ENCODE measurements around the gene SNAPC5.

DNA sequence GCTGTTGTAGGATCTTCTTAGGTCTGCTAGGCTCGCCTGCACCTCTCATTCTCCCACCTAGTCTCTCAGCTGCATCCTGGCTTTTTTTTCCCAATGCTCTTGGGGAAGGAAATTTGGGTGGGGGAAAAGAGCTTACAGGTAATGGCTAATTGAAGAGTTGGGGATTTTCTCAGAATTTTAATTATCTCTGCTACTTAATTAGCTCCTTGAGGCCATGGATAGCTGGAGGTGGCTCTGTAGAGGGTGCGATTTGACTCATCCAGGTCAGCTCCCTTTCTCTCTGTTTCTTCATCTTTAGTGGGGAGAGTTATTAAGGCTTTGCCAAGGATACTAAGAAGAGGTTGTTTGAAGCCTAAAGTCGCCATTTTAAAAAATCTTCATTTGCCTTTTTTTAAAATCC is 22.6 kb downstream of the SNAPC5 start:
- TF ChIP-seq ZNF510 (CRISPR knock-in tag; IDR thresholded peaks at IDR 0.05; ENCODE audit: low read depth) (no peak), ZNF234 (CRISPR knock-in tag; conservative IDR thresholded peaks at IDR 0.05) (no peak), MAFK (conservative IDR thresholded peaks at IDR 0.05 in 1 of 2, IDR thresholded peaks at IDR 0.05 in 1 of 2; ENCODE audit: low read length in 2 of 2) (no peak), HIVEP1 (CRISPR knock-in tag; IDR thresholded peaks at IDR 0.05) (no peak), GABPB1 (CRISPR knock-in tag; IDR thresholded peaks at IDR 0.05) (no peak), ZEB1 (IDR thresholded peaks at IDR 0.05; ENCODE audit: insufficient replicate concordance, low read depth) (no peak), PCBP2 (optimal IDR thresholded peaks at IDR 0.05; ENCODE audit: low read depth, low read length, poor library complexity, severe bottlenecking) (no peak), ZNF740 (CRISPR knock-in tag; IDR thresholded peaks at IDR 0.05) (no peak)
- TF ChIP-seq, protein P1, sequence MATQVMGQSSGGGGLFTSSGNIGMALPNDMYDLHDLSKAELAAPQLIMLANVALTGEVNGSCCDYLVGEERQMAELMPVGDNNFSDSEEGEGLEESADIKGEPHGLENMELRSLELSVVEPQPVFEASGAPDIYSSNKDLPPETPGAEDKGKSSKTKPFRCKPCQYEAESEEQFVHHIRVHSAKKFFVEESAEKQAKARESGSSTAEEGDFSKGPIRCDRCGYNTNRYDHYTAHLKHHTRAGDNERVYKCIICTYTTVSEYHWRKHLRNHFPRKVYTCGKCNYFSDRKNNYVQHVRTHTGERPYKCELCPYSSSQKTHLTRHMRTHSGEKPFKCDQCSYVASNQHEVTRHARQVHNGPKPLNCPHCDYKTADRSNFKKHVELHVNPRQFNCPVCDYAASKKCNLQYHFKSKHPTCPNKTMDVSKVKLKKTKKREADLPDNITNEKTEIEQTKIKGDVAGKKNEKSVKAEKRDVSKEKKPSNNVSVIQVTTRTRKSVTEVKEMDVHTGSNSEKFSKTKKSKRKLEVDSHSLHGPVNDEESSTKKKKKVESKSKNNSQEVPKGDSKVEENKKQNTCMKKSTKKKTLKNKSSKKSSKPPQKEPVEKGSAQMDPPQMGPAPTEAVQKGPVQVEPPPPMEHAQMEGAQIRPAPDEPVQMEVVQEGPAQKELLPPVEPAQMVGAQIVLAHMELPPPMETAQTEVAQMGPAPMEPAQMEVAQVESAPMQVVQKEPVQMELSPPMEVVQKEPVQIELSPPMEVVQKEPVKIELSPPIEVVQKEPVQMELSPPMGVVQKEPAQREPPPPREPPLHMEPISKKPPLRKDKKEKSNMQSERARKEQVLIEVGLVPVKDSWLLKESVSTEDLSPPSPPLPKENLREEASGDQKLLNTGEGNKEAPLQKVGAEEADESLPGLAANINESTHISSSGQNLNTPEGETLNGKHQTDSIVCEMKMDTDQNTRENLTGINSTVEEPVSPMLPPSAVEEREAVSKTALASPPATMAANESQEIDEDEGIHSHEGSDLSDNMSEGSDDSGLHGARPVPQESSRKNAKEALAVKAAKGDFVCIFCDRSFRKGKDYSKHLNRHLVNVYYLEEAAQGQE (IDR thresholded peaks at IDR 0.05; ENCODE audit: borderline replicate concordance in 1 of 2, low read depth in 1 of 2, low read length in 2 of 2): no peak
- TF ChIP-seq, protein P2, sequence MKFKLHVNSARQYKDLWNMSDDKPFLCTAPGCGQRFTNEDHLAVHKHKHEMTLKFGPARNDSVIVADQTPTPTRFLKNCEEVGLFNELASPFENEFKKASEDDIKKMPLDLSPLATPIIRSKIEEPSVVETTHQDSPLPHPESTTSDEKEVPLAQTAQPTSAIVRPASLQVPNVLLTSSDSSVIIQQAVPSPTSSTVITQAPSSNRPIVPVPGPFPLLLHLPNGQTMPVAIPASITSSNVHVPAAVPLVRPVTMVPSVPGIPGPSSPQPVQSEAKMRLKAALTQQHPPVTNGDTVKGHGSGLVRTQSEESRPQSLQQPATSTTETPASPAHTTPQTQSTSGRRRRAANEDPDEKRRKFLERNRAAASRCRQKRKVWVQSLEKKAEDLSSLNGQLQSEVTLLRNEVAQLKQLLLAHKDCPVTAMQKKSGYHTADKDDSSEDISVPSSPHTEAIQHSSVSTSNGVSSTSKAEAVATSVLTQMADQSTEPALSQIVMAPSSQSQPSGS (CRISPR knock-in tag; IDR thresholded peaks at IDR 0.05): no peak
- TF ChIP-seq, protein P3, sequence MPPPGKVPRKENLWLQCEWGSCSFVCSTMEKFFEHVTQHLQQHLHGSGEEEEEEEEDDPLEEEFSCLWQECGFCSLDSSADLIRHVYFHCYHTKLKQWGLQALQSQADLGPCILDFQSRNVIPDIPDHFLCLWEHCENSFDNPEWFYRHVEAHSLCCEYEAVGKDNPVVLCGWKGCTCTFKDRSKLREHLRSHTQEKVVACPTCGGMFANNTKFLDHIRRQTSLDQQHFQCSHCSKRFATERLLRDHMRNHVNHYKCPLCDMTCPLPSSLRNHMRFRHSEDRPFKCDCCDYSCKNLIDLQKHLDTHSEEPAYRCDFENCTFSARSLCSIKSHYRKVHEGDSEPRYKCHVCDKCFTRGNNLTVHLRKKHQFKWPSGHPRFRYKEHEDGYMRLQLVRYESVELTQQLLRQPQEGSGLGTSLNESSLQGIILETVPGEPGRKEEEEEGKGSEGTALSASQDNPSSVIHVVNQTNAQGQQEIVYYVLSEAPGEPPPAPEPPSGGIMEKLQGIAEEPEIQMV (CRISPR knock-in tag; IDR thresholded peaks at IDR 0.05; ENCODE audit: low read depth): no peak

Measured in HepG2 (cell line).